ENCODE results near the gene NFXL1. TPM values are rescaled to one million over a fixed set of nuclear protein-coding genes. Genes with fewer than 3 reads are reported as not detected.

The NFXL1 gene
- total RNA-seq: 7.0 and 8.4 TPM in 2 replicates

DNA sequence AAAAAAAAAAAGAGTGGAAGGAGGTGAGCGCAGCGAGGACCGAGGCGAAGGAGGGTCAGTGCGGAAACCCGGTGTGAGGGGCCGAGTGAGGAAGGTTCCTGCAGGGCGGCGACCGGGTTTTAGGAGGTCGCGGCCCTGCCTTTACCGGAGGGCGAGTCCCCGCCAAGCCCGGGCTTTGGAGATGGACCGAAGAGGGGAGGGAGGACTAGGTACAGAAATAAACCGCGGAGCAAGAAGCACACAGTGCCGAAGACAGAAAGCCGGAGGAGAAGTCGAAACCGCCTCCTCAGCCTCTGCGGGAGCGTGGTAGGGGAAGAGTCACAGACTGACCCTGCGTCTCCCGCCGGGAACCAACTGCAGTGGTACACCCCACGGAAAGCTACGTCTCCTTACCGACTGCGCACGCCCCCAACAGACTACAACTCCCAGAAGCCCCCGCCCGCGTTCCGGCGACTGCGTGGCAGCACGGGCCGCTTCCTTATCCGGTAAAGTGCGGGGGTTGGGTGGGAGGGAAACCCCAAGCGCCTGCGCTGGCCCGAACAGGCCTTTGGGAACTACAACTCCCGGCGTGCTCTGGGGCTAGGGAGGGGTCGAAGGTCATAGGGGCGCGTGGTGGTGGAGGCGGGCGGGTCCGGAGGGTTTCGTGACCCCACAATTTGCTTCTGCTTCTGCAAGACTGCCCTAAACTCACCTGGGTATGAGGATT lies at the start of gene NFXL1:
Gene NFXL1 (minus strand): TSS at position 364 of the 706 bp plus-strand sequence. CDS start 380 bp downstream, outside the sequence.

DNA sequence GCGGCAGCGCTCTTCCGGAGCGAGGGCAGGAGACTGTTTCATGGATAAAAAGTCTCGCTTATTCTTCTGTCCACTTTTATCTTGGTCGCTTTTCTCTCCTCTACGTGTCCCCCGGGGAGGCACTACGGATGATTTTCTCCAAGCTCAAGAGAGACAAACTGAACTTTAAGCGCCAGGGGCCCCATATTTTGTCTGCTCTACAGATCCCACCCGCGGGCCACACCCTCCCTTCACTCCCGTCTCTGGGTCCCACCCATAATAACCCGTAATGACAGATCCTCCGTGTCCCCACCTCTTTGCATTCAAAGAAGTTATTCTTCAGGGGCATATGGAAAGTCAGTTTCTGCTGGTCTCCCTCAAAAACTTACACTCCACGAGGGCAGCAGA lies 76.5 kb downstream of the NFXL1 start, which contains the start of gene CORIN:
Gene CORIN (minus strand): TSS at position 160 of the 387 bp plus-strand sequence. CDS start 118 bp downstream, at position 42.

Other genes with a start within 250 kb of the NFXL1 start
- gene CORIN, start 76.5 kb downstream of the NFXL1 start, total RNA-seq: 0.25 and 2.0 TPM in 2 replicates
- not detected in 2 replicates for gene CNGA1, start 102.1 kb upstream of the NFXL1 start, total RNA-seq
- 0.20 TPM in 1 of 2 replicates, not detected in the other for gene NIPAL1, start 102.2 kb upstream of the NFXL1 start, total RNA-seq
- gene TXK, start 219.7 kb upstream of the NFXL1 start, total RNA-seq: not detected in 2 replicates